DLD1 (cell line): ENCODE data around the gene C1orf232.

Experiments used
- in situ Hi-C: cut with HindIII; loops from 2 replicates; pipeline ENCODE4 v1.10.0; 2017; ENCODE audit warnings: low sequenced_read_pairs

Gene C1orf232

DNA sequence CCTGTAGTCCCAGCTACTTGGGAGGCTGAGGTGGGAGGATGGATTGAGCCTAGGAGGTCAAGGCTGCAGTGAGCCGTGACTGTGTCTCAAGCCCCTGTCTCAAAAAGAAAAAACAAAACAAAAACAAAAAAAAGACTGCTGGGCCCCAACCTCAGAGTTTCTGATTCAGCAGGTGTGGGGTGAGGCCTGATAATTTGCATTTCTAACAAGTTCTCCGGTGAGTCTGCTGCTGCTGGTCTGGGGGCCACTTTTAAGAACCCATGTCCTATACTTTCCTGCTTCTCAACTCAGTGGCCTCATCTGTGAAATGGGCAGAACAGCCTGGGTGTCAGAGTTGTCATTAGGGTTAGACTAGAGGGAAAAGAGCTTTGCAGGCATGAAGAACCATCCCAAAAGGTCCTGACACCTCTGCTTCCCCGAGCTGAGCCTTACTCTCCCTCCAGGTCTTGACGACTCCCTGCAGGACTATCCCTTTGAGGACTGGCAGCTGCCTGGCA lies 11.3 kb upstream of the C1orf232 start:
- in situ Hi-C loops: no loop called here

DNA sequence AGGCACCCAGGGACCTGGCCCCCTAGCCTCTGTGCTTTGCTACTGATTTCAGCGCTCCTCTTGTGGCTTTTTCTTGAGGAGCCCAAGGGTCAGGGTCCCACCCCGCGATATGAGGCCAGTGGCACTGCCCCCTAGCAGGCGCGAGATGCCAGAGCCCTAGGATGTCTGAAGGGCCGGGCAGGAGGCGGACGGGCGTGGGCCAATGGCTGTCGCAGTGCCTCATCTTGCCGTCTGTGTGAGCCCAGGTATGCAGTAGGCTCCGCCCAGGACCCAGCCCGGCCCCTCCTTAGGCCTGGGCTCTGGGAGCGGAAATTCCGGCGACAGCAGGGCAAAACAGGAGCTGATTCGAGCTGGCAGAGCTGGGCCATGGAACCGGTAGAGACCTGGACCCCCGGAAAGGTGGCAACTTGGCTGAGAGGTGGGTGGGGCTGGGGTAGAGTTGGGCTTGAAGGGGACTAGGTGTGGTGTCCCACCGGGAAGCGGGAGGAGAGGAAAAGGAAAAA lies 8.5 kb upstream of the C1orf232 start, which contains the start of gene CNKSR1:
TSS of gene CNKSR1 (plus strand) at position 310 of the 503 bp plus-strand sequence. CDS start at position 367, 57 bp downstream.
- in situ Hi-C loops: no loop called here

DNA sequence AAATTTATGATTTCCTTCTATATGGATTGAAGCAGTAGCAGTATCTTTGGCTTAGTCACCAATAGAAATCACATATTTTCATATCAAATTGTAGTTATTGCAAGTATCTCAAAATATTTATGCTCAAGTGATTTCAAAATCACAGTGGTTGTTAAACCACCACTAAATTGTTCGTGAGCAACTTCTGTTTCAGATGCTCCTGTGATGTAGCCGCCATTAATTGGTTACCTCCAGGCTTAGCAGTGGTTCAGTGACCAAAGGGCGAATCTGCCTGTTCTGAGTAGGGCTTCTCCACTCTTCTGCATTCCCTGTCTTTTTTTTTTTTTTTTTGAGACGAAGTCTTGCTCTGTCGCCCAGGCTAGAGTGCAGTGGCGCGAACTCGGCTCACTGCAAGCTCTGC lies 6.6 kb upstream of the C1orf232 start:
- in situ Hi-C loops: no loop called here

DNA sequence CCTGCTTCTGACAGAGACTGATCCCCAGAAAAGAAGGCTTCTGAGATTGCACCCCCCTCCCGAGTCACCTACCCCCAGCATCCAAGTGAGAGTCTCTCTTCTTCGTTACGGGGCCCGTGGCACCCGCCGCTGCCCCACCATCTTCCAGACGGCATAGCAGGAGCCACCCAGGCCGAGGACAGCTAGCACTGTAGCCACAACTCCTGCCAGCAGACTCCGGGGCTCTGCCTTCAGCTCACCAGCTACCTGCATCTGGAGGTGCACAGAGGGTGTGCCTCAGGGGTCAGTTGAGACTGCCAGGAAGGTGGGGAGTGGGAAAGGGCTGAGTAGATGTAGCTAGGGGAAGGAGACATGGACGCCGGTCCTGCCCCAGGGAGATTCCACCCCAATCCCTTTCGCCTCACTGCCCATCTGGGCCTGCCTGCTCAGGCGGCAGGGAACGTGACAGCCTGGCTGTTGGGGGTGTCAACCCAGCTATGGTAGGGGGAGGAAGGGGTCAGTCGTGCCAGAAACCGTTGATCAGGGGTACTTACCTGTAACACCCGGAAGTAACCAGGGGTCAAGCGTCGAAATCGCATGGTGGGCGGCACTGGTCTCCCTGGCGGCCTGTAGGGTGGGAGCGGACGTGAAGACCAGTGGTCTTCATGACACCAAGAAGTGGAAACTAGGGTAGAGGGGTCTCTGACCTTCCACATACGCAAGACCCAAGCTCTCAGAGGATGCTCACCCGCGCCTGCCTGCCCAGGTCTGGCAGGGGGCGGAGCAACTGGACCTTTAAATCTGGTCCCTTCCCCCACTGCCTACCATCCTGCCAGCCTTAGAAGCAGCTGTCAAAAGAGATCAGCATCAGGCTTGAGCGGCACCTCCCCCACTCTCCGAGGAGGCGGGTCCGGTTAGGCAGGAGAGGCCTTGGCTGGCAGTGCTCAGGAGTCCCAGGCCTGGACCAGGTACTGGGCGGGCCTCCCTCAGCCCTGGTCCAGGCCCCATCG lies 2.6 kb upstream of the C1orf232 start, which contains the start of gene ZNF593OS:
TSS of gene ZNF593OS (minus strand) at position 749 of the 989 bp plus-strand sequence. CDS start at position 578, 171 bp downstream.
- in situ Hi-C loops: no loop called here

DNA sequence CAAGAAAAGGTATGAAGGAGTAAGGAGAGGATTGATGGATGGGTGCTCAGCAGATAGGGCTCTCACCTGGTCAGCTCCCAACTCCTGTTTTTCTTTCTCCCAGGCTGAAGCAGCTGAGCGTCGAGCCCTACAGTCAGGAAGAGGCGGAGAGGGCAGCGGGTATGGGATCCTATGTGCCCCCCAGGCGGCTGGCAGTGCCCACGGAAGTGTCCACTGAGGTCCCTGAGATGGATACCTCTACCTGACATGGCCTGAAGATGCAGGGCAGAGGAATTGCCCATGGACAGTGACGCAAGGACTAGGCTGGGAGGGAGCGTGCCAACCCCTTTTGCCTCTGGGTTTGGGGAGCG lies 1.7 kb upstream of the C1orf232 start:
- in situ Hi-C loops: no loop called here

DNA sequence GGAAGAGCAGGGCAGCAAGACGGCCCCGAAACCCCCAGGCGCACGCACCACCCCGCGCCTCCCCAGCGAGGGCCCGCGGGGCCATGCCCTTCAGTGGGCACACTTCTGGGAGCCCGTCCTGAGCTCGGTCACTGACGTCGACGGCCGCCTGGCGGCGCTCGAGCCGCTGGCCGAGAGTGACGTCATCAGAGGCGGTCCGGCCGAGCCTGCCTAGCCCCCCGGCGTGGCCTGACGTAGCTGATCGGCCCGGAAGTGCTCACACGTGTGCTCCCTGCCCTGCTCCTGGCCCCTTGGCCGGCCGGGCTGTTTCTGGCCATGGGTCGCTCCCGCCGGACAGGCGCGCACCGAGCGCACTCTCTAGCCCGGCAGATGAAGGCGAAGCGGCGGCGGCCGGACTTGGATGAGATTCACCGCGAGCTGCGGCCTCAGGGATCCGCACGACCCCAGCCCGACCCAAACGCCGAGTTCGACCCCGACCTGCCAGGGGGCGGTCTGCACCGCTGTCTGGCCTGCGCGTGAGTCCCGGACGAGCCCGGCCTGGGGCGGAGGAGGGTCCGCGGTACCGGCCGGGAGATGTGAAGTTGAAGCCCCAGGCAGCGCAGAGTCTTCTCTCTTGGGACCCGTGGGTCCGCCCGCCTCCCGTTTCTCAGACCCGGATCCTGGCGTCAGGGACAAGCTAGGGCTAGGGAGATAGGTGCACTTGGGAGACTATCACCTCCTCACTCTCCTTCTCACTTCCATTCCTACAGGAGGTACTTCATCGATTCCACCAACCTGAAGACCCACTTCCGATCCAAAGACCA lies 1.1 kb upstream of the C1orf232 start, which contains the start of gene ZNF593:
TSS of gene ZNF593 (plus strand) at position 240 of the 803 bp plus-strand sequence. CDS start at position 316, 76 bp downstream.
- in situ Hi-C loops: loop anchor here (5.0 kb wide), 1 partner anchor 67 kb away; no protein-coding TSS in a partner anchor

DNA sequence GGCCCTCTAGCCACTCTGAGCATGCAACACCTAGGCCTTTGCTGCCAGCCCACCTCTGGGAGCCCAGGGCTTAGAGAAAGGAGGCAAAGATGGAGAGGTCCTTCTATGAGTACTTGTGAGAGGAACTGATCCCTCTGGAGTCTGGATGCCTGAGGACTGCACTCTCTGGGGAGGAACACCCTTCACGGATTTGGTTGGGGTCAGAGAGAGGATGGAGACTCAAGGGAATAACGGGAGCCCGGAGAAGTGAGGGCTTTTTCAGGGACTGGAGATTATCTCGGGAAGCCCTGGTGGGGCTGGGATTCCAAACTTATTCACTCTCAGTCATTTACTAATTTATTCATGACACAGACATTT lies 413 bp upstream of the C1orf232 start:
- in situ Hi-C loops: loop anchor here (5.0 kb wide), 1 partner anchor 68 kb away; no protein-coding TSS in a partner anchor

DNA sequence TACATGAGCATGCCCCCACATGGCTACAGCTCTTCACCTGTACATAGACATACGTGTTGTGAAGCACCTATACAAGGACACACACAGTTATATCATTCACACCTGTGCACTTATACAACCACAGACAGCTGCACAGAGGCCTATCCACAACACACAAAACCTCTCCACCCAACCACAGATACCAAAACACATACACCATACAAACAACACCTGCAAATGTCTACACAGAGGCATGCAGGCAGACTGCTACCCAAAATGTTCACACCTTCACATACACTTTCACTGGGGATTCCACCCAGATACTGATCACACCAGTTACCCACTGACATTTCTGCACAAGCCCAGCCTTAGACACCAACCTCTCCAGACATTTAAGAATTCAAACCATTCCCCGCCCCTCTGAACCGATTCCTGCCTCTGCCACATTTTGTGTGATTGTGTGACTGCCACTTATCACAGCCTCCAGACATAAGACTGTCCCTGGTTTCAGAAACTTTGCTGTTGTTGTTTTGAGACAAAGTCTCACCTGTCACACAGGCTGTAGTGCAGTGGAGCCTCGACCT lies 2.0 kb downstream of the C1orf232 start:
- in situ Hi-C loops: loop anchor here (5.0 kb wide), 1 partner anchor 71 kb away; no protein-coding TSS in a partner anchor

DNA sequence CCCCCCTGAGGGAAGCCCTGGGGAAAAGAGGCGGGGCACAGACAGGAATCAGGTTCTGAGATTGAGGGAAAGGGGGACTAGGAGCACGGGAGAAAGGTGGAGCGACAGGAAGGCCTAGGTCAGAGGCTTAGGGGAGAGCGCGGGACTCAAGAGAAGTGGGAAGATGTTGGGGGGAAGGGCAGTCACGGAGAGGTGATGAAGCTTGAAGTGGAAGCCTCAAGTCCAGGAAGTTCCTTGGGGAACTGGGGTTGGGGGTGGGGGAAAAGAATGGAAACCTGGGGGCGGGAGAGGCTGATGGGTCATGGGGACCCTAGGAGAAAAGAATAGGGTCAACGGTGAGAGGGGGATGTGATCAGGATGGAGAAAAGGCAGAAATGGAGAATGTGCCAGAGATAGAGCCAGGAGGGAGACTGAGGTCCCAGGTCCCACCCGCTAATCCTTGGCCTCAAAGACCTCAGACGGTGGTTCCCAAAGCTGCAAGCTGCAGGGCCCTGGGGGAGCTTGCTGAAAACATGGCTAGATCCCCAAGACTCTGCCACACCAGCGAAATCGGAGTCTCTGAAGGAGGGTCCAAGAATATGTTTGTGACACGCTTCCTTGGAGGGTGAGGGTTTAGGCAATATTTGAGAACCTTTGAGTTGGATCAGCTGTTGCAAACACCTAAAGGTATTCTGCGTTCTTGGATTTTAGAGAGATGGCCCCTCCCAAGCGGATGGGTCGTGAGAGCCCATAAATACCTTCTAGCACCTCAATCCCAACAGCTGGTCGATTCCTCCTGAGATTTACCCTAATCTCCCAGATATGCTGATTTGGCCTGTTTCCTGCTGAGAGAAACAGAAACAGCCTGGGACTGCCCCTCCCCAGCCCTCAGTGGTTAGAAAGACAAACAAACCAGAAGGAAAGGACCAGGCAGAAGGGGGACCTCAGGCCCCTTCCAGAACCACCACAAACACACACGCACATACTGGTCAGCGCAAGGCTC lies 3.6 kb downstream of the C1orf232 start:
- in situ Hi-C loops: loop anchor here (5.0 kb wide), 1 partner anchor 72 kb away; no protein-coding TSS in a partner anchor

DNA sequence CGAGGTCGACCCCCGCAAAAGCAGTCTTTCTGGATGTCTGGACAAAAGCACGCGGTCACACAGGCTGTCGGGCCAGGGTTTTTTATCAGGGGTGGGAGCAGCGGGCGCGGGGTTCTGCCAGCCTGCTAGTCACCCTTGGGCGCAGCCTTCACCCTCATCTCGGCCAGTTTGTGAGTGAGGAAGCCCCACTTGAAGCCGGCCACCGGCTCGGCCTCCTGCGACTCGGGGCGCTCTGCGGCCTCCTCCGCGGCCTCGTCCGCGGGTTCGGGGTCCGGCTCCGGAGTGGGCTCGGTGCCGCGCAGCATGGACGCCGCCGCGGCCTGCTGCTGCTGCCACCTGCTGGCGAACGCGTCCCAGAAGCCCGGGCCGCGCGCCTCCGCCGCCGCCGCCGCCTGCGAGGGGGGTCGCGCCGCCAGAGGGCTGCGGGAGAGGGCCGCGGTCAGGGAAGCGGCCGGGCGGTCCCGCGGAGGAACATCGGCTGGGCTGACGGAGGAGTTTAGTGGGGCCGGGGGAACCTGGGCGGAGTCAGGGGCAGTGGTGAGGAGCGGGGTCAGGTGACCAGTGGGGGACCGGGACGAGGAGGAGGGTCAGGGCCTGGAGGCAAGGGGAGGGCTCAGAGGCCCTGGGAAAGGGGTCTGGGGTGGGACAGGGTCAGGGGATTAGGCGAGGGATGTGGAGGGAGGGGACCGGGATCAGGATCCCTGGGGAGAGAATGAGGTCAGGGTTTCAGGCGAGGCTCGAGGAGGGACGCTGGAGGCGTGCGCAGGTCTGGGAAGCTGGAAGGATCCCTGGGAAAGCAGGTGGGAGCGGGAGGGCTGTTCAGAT lies 4.5 kb downstream of the C1orf232 start:
- in situ Hi-C loops: no loop called here

DNA sequence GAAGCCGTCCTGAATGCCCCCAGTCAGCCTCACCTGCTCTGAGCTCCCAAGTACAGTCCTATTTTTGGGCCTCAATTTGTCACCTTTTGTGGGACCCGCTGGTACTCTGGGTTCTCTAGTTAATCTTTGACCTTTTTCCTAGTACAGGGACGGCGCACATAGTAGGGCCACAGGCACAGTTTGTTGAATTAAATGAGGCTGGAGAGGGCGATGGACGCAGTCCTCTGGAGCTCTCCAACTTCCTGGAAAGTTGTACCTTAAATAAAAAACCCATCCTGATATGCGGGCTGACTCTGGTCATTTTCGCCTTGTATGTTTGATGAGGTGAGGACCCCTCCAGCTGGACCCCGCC lies 5.1 kb downstream of the C1orf232 start:
- in situ Hi-C loops: no loop called here

DNA sequence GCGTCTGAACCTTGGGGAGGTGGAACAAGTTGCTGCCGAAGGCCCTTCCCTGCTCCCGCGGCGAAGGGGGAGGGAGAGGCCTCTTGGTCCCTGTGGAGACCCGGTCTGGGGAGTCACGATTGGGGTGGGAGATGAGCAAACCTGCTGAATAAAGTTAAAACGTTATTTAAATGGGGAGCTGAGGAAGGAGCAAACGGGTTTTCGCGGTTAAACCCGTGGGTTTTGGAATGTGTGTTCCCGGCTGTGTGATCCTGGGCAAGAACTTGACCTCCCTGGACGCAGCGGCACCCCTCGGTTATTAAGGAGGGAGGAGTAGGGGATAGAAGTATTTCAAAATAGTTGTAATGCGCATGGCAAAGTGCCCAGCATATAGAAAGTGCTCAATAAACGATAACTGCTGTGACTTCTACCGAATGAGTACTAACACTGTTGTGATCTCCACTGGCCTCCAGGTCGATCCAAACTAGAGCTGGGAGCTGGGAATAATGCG lies 6.5 kb downstream of the C1orf232 start:
- in situ Hi-C loops: no loop called here

DNA sequence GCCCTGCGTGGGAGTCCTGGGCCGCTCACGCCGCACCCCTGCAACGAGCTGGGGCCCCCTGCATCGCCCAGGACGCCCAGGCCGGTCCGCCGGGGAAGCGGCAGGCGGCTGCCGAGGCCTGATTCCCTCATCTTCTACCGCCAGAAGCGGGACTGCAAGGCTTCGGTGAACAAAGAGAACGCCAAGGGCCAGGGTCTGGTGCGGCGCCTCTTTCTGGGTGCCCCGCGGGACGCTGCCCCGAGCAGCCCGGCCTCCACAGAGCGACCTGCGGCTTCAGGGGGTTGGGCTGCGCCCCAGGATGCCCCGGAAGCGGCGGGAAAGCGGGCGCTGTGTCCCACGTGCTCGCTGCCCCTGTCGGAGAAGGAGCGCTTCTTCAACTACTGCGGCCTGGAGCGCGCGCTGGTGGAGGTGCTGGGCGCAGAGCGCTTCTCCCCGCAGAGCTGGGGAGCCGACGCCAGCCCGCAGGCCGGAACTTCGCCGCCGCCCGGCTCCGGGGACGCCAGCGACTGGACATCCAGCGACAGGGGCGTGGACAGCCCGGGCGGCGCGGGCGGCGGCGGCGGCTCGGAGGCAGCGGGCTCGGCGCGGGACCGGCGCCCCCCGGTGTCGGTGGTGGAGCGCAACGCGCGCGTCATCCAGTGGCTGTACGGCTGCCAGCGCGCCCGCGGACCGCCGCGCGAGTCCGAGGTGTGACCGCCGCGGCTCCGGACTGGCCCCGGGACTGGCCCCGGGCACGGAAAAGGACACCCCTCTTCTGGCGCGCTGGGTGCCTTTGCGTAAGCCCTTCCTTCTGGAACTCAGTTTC lies 7.1 kb downstream of the C1orf232 start:
- in situ Hi-C loops: no loop called here

DNA sequence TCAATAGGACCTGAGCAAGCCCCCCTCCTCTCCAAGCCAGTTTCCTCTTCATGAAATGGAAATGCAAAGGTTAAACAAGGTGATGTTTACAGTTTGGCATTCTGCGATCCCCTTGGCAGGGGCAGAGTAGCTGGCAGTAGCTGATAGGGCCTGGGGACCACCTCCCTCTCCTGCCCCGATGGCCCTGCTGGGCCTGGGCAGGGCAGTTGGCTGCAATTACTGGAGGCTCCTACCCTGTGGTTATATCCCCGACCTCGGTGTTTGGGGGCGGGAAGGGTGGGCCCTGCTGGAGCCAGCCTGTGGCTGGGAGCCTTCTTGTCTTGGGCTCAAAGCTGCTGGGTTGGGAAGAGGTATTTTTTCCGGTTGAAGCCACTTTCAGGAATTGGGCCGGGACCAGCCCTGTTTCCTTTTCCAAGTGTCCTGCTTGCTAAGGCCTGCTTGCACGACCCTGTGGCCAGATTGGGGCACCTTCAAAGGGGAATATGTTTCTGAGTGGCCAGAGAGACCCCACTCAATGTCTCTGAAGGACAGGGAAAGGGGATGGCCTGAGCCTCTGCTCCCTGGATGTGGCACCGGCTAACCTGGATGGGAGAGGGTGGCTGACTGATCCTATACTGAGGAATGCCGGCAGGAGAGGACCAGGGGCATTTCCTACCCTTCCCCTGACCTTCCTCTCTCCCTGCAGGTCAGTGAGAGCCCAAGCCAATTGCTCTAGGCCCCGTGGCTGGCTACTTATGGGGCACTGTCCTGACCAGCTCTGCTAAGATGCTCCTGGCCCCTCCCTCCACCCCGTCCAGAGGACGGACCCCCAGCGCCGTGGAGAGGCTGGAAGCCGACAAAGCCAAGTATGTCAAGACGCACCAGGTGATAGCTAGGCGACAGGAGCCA lies 8.0 kb downstream of the C1orf232 start:
- in situ Hi-C loops: no loop called here

DNA sequence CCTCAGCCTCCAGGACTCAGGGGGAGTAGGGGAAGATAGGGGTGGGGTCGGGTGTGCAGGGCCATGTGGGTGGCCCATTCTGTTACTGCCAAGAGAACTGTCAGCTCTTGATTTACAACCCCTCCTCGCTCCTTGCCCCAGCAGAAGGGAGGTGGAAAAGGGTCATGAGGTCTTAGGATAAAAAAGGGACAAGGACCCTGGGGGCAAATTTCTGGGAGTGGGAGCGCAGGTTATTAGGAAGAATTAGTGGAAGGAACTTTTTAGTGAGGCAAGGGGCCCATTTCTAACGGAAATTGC lies 9.1 kb downstream of the C1orf232 start:
- in situ Hi-C loops: no loop called here

DNA sequence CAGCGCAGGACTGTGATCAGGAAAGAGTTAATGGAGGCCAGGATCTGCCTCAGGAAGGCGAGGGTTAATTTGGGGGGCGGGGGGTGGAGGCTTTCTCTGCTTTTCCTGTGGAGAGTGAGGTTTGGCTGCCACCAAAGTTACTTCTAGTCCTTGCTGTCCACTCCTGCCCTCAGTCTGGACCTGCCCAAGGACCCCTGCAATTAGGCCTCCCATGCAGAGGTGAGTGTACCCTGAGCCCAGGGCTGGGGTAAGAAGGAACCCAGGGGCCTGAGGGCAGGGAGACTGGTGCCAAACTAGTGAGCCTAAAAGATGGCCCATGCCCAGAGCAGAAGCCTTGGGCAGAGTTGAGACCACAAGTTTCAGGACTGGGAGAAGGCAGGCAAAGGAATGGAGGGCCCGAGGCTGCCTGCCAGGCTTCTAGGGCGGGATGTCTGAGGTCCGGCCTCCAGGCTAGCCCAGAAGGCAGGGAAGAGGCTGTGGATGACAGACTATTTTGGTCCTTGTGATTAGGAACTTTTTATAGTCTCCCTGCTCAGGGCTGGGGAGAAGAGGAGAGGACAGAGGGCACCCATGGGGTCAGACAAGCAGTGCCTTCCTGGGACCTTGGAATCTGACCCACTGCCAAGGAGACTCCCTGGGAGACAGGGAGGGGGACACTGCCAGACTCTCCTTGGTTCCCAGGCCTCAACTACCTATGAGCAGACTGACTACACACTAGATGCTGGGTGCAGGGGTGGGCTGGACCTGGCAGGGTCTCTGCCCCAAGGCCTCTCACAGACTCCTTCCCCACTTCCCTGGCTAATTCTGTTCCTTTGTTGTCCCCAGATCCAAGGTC lies 9.6 kb downstream of the C1orf232 start, which contains the start of gene FAM110D:
TSS of gene FAM110D (plus strand) at position 172 of the 835 bp plus-strand sequence. CDS start 2,213 bp downstream, outside the sequence.
- in situ Hi-C loops: no loop called here
